ENCODE measurements around the gene CERT1.

CERT1 gene

DNA sequence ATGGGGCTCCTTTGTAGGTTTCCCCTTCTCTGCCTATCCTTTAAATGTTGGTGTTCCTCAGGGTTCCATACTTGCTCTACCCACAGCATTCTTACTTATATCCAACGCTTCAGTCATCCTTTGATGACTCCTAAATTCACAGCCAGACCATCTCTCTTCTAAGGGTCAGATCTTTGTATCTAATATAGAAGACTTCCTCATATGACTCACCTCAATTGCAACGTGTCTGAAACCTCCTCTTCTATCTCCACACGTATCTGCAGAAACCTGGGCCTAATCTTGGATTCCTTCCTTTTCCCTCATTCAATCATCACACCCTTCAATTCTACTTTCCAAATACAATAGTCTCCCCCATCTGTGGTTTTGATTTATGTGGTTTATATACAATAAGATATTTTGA, 106.1 kb downstream of the CERT1 start:
- no peaks in the 10 kb centered on the region for H3K27me3 ChIP-seq (ENCODE audit: insufficient read depth, low read length)
- peaks cover 16% of the 10 kb centered on the region for H3K36me3 ChIP-seq (ENCODE audit: insufficient read depth, low read length)
- H2AFZ ChIP-seq (ENCODE audit: low read depth, low read length): no peak overlapping the region
- no peaks in the 10 kb centered on the region for H3K9me3 ChIP-seq (ENCODE audit: low read length)
- H3K4me3 ChIP-seq (ENCODE audit: low read length): no peak overlapping the region
- no peaks in the 10 kb centered on the region for H3K4me1 ChIP-seq (ENCODE audit: insufficient read depth, low read length)

- H2AFZ ChIP-seq (ENCODE audit: low read depth, low read length): no peak overlapping the region
- H3K4me1 ChIP-seq (ENCODE audit: insufficient read depth, low read length): no peaks in the 10 kb centered on the region
- no peak overlapping the region for H3K4me3 ChIP-seq (ENCODE audit: low read length)
- no peaks in the 10 kb centered on the region for H3K27me3 ChIP-seq (ENCODE audit: insufficient read depth, low read length)
- H3K36me3 ChIP-seq (ENCODE audit: insufficient read depth, low read length): peaks cover 17% of the 10 kb centered on the region
- no peaks in the 10 kb centered on the region for H3K9me3 ChIP-seq (ENCODE audit: low read length)
Observed at GRCh38 chr5:75395277-75395676, 116.2 kb downstream of the CERT1 start.

DNA sequence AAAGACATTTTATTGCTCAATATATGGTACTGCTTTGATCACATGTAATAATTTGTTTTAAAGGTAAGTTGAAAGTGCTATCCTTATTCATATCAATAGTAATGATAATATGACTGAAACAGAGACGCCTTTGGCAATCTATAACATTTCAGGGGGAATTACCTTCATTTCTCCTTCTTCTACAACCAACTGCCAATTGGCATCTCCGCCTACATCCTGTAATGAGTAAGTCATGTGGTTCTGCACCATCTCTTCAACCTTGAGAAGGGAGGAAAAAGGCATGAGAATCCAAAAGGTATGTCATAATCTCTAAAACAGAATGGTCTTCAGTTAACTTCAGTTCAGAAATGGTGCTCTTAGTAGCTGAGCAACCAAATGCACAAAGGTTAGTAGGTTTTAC, 122.0 kb downstream of the CERT1 start:
- no peaks in the 10 kb centered on the region for H3K27me3 ChIP-seq (ENCODE audit: insufficient read depth, low read length)
- H3K36me3 ChIP-seq (ENCODE audit: insufficient read depth, low read length): peaks cover 29% of the 10 kb centered on the region
- no peak overlapping the region for H3K4me3 ChIP-seq (ENCODE audit: low read length)
- no peak overlapping the region for H2AFZ ChIP-seq (ENCODE audit: low read depth, low read length)
- H3K4me1 ChIP-seq (ENCODE audit: insufficient read depth, low read length): no peaks in the 10 kb centered on the region
- no peaks in the 10 kb centered on the region for H3K9me3 ChIP-seq (ENCODE audit: low read length)

DNA sequence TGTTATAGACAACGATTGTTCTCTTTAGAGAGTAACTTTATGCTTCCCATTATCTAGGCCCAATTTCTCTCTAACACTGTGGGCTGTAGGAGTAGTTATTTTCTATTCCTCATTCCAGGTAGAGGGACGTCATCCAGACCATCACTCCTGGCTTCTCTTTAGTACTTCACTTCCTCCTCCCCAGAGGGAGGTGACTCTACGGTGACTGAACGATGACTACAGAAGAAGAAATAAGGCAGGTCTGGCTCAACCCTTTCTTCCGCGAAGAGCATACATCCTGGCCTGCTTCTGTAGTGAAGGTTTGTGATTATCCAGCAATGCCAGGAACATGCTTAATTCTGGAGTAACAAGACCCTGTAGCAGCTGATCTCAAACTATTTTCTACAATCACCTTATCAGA, 123.6 kb downstream of the CERT1 start:
- H3K27me3 ChIP-seq (ENCODE audit: insufficient read depth, low read length): no peaks in the 10 kb centered on the region
- no peak overlapping the region for H2AFZ ChIP-seq (ENCODE audit: low read depth, low read length)
- H3K4me1 ChIP-seq (ENCODE audit: insufficient read depth, low read length): no peaks in the 10 kb centered on the region
- no peak overlapping the region for H3K4me3 ChIP-seq (ENCODE audit: low read length)
- no peaks in the 10 kb centered on the region for H3K9me3 ChIP-seq (ENCODE audit: low read length)
- peaks cover 38% of the 10 kb centered on the region for H3K36me3 ChIP-seq (ENCODE audit: insufficient read depth, low read length)

DNA sequence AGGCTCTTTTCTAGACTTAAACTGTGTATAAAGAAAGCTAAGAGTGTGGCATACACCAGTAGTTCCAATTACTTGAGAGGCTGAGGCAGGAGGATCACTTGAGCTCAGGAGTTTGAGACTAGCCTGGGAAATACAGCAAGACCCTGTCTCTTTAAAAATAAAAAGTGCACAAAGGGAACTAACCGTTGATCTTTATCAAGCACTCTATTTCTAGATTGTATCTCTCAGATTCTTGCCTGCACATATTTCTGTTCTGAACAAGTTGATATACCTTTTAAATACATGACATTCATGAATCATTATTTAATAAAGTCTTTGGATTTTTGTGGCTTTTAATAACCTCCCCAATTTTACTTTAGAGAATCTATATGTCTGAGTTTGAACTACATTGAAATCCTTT, 127.2 kb downstream of the CERT1 start:
- Histone ChIP-seq H3K4me1 (ENCODE audit: insufficient read depth, low read length) (no peaks in the 10 kb centered on the region), H3K9me3 (ENCODE audit: low read length) (no peaks in the 10 kb centered on the region), H3K36me3 (ENCODE audit: insufficient read depth, low read length) (peaks cover 58% of the 10 kb centered on the region)

GRCh38 chr5:75381456-75381855, 130.0 kb downstream of the CERT1 start:
- peaks cover 55% of the 10 kb centered on the region for H3K36me3 ChIP-seq (ENCODE audit: insufficient read depth, low read length)
- no peaks in the 10 kb centered on the region for H3K9me3 ChIP-seq (ENCODE audit: low read length)
- H3K4me1 ChIP-seq (ENCODE audit: insufficient read depth, low read length): no peaks in the 10 kb centered on the region
- H3K4me3 ChIP-seq (ENCODE audit: low read length): no peak overlapping the region
- H3K27me3 ChIP-seq (ENCODE audit: insufficient read depth, low read length): no peaks in the 10 kb centered on the region
- H2AFZ ChIP-seq (ENCODE audit: low read depth, low read length): no peak overlapping the region

More for the DNA sequence above, 127.2 kb downstream of the CERT1 start:
- Histone ChIP-seq H3K27me3 (ENCODE audit: insufficient read depth, low read length) (no peaks in the 10 kb centered on the region), H2AFZ (ENCODE audit: low read depth, low read length) (no peak overlapping the region), H3K4me3 (ENCODE audit: low read length) (no peak overlapping the region)

DNA sequence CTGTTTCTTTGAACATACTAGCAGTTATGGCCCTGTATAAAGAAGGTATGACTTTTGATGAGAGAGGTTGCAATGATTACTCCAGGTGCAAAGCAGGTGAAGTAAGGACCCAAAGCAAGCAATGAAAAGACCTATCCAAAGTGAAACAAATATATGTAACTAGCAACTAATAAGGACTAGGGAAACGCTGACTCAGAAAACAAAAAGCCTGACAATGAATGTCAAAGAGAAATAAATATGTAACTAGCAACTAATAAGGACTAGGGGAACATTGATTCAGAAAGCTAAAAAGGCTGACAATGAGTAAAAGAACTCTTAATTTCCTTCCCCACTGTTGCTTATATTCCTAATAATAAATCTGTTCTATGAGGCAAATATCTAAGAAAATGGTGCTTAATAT, 131.3 kb downstream of the CERT1 start:
- Histone ChIP-seq H2AFZ (ENCODE audit: low read depth, low read length) (no peak overlapping the region), H3K4me1 (ENCODE audit: insufficient read depth, low read length) (no peaks in the 10 kb centered on the region), H3K27me3 (ENCODE audit: insufficient read depth, low read length) (no peaks in the 10 kb centered on the region), H3K4me3 (ENCODE audit: low read length) (no peak overlapping the region), H3K9me3 (ENCODE audit: low read length) (no peaks in the 10 kb centered on the region), H3K36me3 (ENCODE audit: insufficient read depth, low read length) (peaks cover 50% of the 10 kb centered on the region)

- H2AFZ ChIP-seq (ENCODE audit: low read depth, low read length): no peak overlapping the region
- no peaks in the 10 kb centered on the region for H3K27me3 ChIP-seq (ENCODE audit: insufficient read depth, low read length)
- no peak overlapping the region for H3K4me3 ChIP-seq (ENCODE audit: low read length)
- H3K4me1 ChIP-seq (ENCODE audit: insufficient read depth, low read length): no peaks in the 10 kb centered on the region
- H3K9me3 ChIP-seq (ENCODE audit: low read length): no peaks in the 10 kb centered on the region
- peaks cover 32% of the 10 kb centered on the region for H3K36me3 ChIP-seq (ENCODE audit: insufficient read depth, low read length)
Observed at GRCh38 chr5:75375414-75375813, 136.0 kb downstream of the CERT1 start.

- peaks cover 25% of the 10 kb centered on the region for H3K36me3 ChIP-seq (ENCODE audit: insufficient read depth, low read length)
- H3K4me1 ChIP-seq (ENCODE audit: insufficient read depth, low read length): no peaks in the 10 kb centered on the region
Observed at GRCh38 chr5:75374394-75374814, 137.0 kb downstream of the CERT1 start.

GRCh38 chr5:75373862-75374261, 137.6 kb downstream of the CERT1 start:
- H3K4me1 ChIP-seq (ENCODE audit: insufficient read depth, low read length): no peaks in the 10 kb centered on the region
- H3K9me3 ChIP-seq (ENCODE audit: low read length): no peaks in the 10 kb centered on the region
- no peak overlapping the region for H2AFZ ChIP-seq (ENCODE audit: low read depth, low read length)
- H3K27me3 ChIP-seq (ENCODE audit: insufficient read depth, low read length): no peaks in the 10 kb centered on the region
- peaks cover 22% of the 10 kb centered on the region for H3K36me3 ChIP-seq (ENCODE audit: insufficient read depth, low read length)
- H3K4me3 ChIP-seq (ENCODE audit: low read length): no peak overlapping the region

More at GRCh38 chr5:75374394-75374814, 137.0 kb downstream of the CERT1 start:
- Histone ChIP-seq H3K4me3 (ENCODE audit: low read length) (no peak overlapping the region), H2AFZ (ENCODE audit: low read depth, low read length) (no peak overlapping the region), H3K9me3 (ENCODE audit: low read length) (no peaks in the 10 kb centered on the region), H3K27me3 (ENCODE audit: insufficient read depth, low read length) (no peaks in the 10 kb centered on the region)

- Histone ChIP-seq H3K9me3 (ENCODE audit: low read length) (no peaks in the 10 kb centered on the region), H2AFZ (ENCODE audit: low read depth, low read length) (no peak overlapping the region), H3K4me1 (ENCODE audit: insufficient read depth, low read length) (no peaks in the 10 kb centered on the region), H3K27me3 (ENCODE audit: insufficient read depth, low read length) (no peaks in the 10 kb centered on the region), H3K4me3 (ENCODE audit: low read length) (no peak overlapping the region), H3K36me3 (ENCODE audit: insufficient read depth, low read length) (peaks cover 8% of the 10 kb centered on the region)
Observed at GRCh38 chr5:75368391-75368790, 143.0 kb downstream of the CERT1 start.

GRCh38 chr5:75367401-75367800, 144.0 kb downstream of the CERT1 start:
- Histone ChIP-seq H3K9me3 (ENCODE audit: low read length) (no peaks in the 10 kb centered on the region), H2AFZ (ENCODE audit: low read depth, low read length) (no peak overlapping the region), H3K27me3 (ENCODE audit: insufficient read depth, low read length) (no peaks in the 10 kb centered on the region), H3K4me3 (ENCODE audit: low read length) (no peak overlapping the region), H3K36me3 (ENCODE audit: insufficient read depth, low read length) (peaks cover 11% of the 10 kb centered on the region), H3K4me1 (ENCODE audit: insufficient read depth, low read length) (no peaks in the 10 kb centered on the region)

DNA sequence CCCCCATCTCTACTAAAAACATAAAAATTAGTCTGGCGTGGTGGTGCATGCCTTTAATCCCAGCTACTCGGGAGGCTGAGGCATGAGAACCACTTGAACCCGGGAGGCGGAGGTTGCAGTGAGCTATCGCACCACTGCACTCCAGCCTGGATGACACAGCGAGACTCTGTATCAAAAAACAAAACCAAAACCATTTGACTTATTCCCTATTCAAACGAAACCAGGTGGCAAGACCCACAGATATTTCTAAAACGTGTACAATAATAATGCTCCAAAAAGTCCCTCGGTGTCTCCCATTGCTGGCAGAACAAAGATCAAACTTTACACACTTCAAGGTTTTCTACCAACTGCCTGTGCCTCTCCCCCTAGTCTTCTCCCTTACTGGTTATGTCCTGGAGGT, 144.6 kb downstream of the CERT1 start:
- no peak overlapping the region for H3K4me3 ChIP-seq (ENCODE audit: low read length)
- no peaks in the 10 kb centered on the region for H3K9me3 ChIP-seq (ENCODE audit: low read length)
- H2AFZ ChIP-seq (ENCODE audit: low read depth, low read length): no peak overlapping the region
- no peaks in the 10 kb centered on the region for H3K27me3 ChIP-seq (ENCODE audit: insufficient read depth, low read length)
- H3K4me1 ChIP-seq (ENCODE audit: insufficient read depth, low read length): no peaks in the 10 kb centered on the region
- H3K36me3 ChIP-seq (ENCODE audit: insufficient read depth, low read length): peaks cover 16% of the 10 kb centered on the region

DNA sequence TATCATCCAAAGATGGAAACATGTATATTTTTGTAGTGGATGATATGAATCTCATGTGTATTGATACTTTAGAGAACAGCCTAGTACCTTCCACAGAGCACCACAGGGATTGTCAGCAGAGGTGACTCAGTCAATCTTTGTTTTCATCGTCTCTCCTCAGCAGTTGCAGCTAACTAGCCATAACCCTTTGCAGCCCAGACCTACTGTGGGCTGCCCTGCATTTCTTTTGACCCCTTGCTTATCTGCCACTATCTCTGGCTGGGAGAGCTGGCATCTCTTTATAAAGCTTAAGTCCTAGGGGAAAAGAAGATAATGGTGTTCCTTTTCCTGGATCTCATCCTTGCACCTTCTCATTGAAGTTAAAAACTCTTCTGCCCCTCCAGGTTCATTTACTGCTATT, 145.7 kb downstream of the CERT1 start:
- Histone ChIP-seq H3K4me3 (ENCODE audit: low read length) (no peak overlapping the region), H3K27me3 (ENCODE audit: insufficient read depth, low read length) (no peaks in the 10 kb centered on the region), H3K4me1 (ENCODE audit: insufficient read depth, low read length) (no peaks in the 10 kb centered on the region), H3K36me3 (ENCODE audit: insufficient read depth, low read length) (peaks cover 27% of the 10 kb centered on the region), H2AFZ (ENCODE audit: low read depth, low read length) (no peak overlapping the region), H3K9me3 (ENCODE audit: low read length) (no peaks in the 10 kb centered on the region)

Measured in neuron (in vitro differentiated cells).